K562 treated with DMSO at 1 percent for 12 hours (cell line): Measurements from ENCODE around the gene PLP2. TPM values are rescaled to one million over a fixed set of nuclear protein-coding genes. Genes with fewer than 3 reads are reported as not detected.

ENCODE experiments used
- total RNA-seq: library from RNA; unstranded; fragments of 300-600 nt; gene quantifications from 2 replicates; pipeline ENCODE4 v1.2.3, GENCODE V29; 2022; ENCODE audit not compliant: insufficient read depth

Gene PLP2
- 196 and 259 TPM in 2 replicates for total RNA-seq

GRCh38 chrX:49171752-49172279 is at the start of gene PLP2:
TSS of gene PLP2 (plus strand) at chrX:49171898. CDS start at chrX:49172001, 103 bp downstream.

GRCh38 chrX:49162620-49163019 is 9.1 kb upstream of the PLP2 start, which contains the start of gene MAGIX:
TSS of gene MAGIX (plus strand) at chrX:49162758. CDS start at chrX:49162890, 132 bp downstream.

GRCh38 chrX:49186125-49187027 is 14.7 kb downstream of the PLP2 start, which contains the start of gene PRICKLE3:
TSS of gene PRICKLE3 (minus strand) at chrX:49186373. CDS start at chrX:49186297, 76 bp downstream.

GRCh38 chrX:49199906-49200771 is 28.4 kb downstream of the PLP2 start, which contains the start of gene SYP:
TSS of gene SYP (minus strand) at chrX:49200193. CDS start at chrX:49200186, 7 bp downstream.

Other genes starting within 250 kb of the PLP2 start
- gene OTUD5, start 214.3 kb upstream of the PLP2 start, total RNA-seq, result 63.6 and 90.5 TPM in 2 replicates
- gene KCND1, start 200.1 kb upstream of the PLP2 start, total RNA-seq, result 2.6 and 7.0 TPM in 2 replicates
- 19.6 and 36.3 TPM in 2 replicates for gene GRIPAP1, start 169.6 kb upstream of the PLP2 start, total RNA-seq
- 20.3 and 40.7 TPM in 2 replicates for gene TFE3, start 128.5 kb upstream of the PLP2 start, total RNA-seq
- 2.7 and 7.2 TPM in 2 replicates for gene CCDC120, start 112.9 kb upstream of the PLP2 start, total RNA-seq
- gene PRAF2, start 97.9 kb upstream of the PLP2 start, total RNA-seq, result 4.3 and 5.9 TPM in 2 replicates
- 105 and 118 TPM in 2 replicates for gene WDR45, start 92.0 kb upstream of the PLP2 start, total RNA-seq
- gene GPKOW, start 48.2 kb upstream of the PLP2 start, total RNA-seq, result 42.1 and 46.3 TPM in 2 replicates
- 3.8 and 7.6 TPM in 2 replicates for gene MAGIX, start 9.1 kb upstream of the PLP2 start, total RNA-seq
- 20.3 and 35.1 TPM in 2 replicates for gene PRICKLE3, start 14.5 kb downstream of the PLP2 start, total RNA-seq
- gene SYP, start 28.3 kb downstream of the PLP2 start, total RNA-seq, result 1.0 TPM in 1 of 2 replicates, not detected in the other
- gene CACNA1F, start 61.4 kb downstream of the PLP2 start, total RNA-seq, result 0.38 TPM in 1 of 2 replicates, not detected in the other
- 29.7 and 31.5 TPM in 2 replicates for gene CCDC22, start 63.6 kb downstream of the PLP2 start, total RNA-seq
- 0.27 TPM in 1 of 2 replicates, not detected in the other for gene FOXP3, start 92.8 kb downstream of the PLP2 start, total RNA-seq
- 2.6 and 2.7 TPM in 2 replicates for gene PPP1R3F, start 97.9 kb downstream of the PLP2 start, total RNA-seq
- gene GAGE10, start 131.7 kb downstream of the PLP2 start, total RNA-seq, result not detected in 2 replicates
- gene GAGE12J, start 150.1 kb downstream of the PLP2 start, total RNA-seq, result not detected in 2 replicates
- gene GAGE13, start 159.7 kb downstream of the PLP2 start, total RNA-seq, result 5.3 TPM in 1 of 2 replicates, not detected in the other